Activated CD4-positive, CD25-positive, alpha-beta regulatory T cell treated with anti-CD3 and anti-CD28 coated beads, Interleukin-2, amount 50 U/mL, for 72 hours (primary cell): ENCODE results near the gene SLC25A19.
"Not testable (repeated sequence)": the region's sequence is repeated elsewhere in the genome, so short reads cannot be mapped to it uniquely, and the experiment has no call there.

Experiments
- DNase-seq: peaks from one replicate; pipeline ENCODE4 v3.0.0; 2021

SLC25A19 gene

GRCh38 chr17:75301049-75301448 is 11.8 kb upstream of the SLC25A19 start:
- no peak for DNase-seq

- DNase-seq: no peak
Measured at GRCh38 chr17:75300280-75300679, 11.0 kb upstream of the SLC25A19 start.

GRCh38 chr17:75295201-75296158 is 6.2 kb upstream of the SLC25A19 start:
- no peak for DNase-seq

GRCh38 chr17:75292810-75293448 is 3.7 kb upstream of the SLC25A19 start:
- DNase-seq: not testable (repeated sequence)

GRCh38 chr17:75289832-75290337 is 652 bp upstream of the SLC25A19 start:
- no peak for DNase-seq

GRCh38 chr17:75288770-75289114 is 491 bp downstream of the SLC25A19 start:
- no peak for DNase-seq

- DNase-seq: no peak
Measured at GRCh38 chr17:75288359-75288758, 874 bp downstream of the SLC25A19 start.

GRCh38 chr17:75287221-75287620 is 2.0 kb downstream of the SLC25A19 start:
- no peak for DNase-seq

GRCh38 chr17:75285123-75285522 is 4.1 kb downstream of the SLC25A19 start:
- DNase-seq: no peak

GRCh38 chr17:75280189-75280588 is 9.0 kb downstream of the SLC25A19 start:
- DNase-seq: not testable (repeated sequence)

- DNase-seq: no peak
Measured at GRCh38 chr17:75277664-75278071, 11.6 kb downstream of the SLC25A19 start.

GRCh38 chr17:75273977-75274708 is 15.1 kb downstream of the SLC25A19 start:
- no peak for DNase-seq

- no peak for DNase-seq
Measured at GRCh38 chr17:75272848-75273184, 16.4 kb downstream of the SLC25A19 start.

GRCh38 chr17:75271955-75272847 is 17.0 kb downstream of the SLC25A19 start:
- DNase-seq: no peak

GRCh38 chr17:75271233-75271954 is 17.8 kb downstream of the SLC25A19 start:
- DNase-seq: peak; percentile 95

- no peak for DNase-seq
Measured at GRCh38 chr17:75270966-75271232, 18.3 kb downstream of the SLC25A19 start, which contains the start of gene MIF4GD. Gene MIF4GD, minus strand, starts transcription at chr17:75271231. Its CDS starts 1,036 bp downstream, at chr17:75270195.

GRCh38 chr17:75270218-75270965 is 18.8 kb downstream of the SLC25A19 start:
- DNase-seq: peak; percentile 73

- DNase-seq: no peak
Measured at GRCh38 chr17:75269844-75270217, 19.4 kb downstream of the SLC25A19 start.

- no peak for DNase-seq
Measured at GRCh38 chr17:75267411-75268232, 21.6 kb downstream of the SLC25A19 start.

GRCh38 chr17:75267153-75267410 is 22.2 kb downstream of the SLC25A19 start:
- no peak for DNase-seq
